ENCODE measurements around the gene LYG2. TPM values are rescaled to one million over a fixed set of nuclear protein-coding genes. Genes with fewer than 3 reads are reported as not detected.
"Not testable (repeated sequence)": the region's sequence is repeated elsewhere in the genome, so short reads cannot be mapped to it uniquely, and the experiment has no call there.

The LYG2 gene
- total RNA-seq, 4 donors from 2014 or later = not detected

- peaks cover 0 to 38% of the 10 kb centered on the region in 2 donors for H3K36me3 ChIP-seq
- no peak for TF ChIP-seq POLR2A (IDR thresholded peaks at IDR 0.05)
- no peak for TF ChIP-seq CTCF (IDR thresholded peaks at IDR 0.05 in 4 of 5, conservative IDR thresholded peaks at IDR 0.05 in 1 of 5)
- no peaks in the 10 kb centered on the region for H3K4me1 ChIP-seq
- no peak overlapping the region for H3K4me3 ChIP-seq
- H3K9me3 ChIP-seq = no peaks in the 10 kb centered on the region
- DNase-seq (no peak), ATAC-seq (no peak)
- no peaks in the 10 kb centered on the region for H3K27me3 ChIP-seq
- intact Hi-C loops (cut with DNase I; ENCODE audit: low total_unique reads) (no loop called here), in situ Hi-C loops (cut with MboI; ENCODE audit: low sequenced_read_pairs in 4 of 4) (loop anchor here (25.0 kb wide), 4 partner anchors 139 to 1364 kb away; partner anchors contain the start of genes REV1 (in 3 of the 4), EIF5B (in 2 of the 4), TXNDC9 (in 2 of the 4) and COA5 (in 1 of the 4))
- H3K27ac ChIP-seq = no peak overlapping the region
Measured at GRCh38 chr2:99198103-99198841, 57.2 kb downstream of the LYG2 start.

DNA sequence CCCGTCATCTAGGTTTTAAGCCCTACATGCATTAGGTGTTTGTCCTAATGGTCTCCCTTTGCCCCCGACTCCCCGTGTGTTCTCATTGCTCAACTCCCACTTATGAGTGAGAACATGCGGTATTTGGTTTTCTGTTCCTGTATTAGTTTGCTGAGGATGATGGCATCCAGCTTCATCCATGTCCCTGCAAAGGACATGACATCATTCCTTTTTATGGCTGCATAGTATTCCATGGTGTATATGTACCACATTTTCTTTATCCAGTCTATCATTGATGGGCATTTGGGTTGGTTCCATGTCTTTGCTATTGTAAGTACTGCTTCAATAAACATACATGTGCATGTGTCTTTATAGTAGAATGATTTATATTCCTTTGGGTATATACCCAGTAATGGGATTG lies 63.1 kb downstream of the LYG2 start:
- in situ Hi-C loops (cut with MboI; ENCODE audit: low sequenced_read_pairs in 4 of 4) = loop anchor here (25.0 kb wide), 4 partner anchors 145 to 1370 kb away; partner anchors contain the start of genes REV1 (in 3 of the 4), EIF5B (in 2 of the 4), TXNDC9 (in 2 of the 4) and COA5 (in 1 of the 4)
- peaks cover 0 to 44% of the 10 kb centered on the region in 2 donors for H3K36me3 ChIP-seq
- H3K9me3 ChIP-seq; H3K4me3 ChIP-seq; DNase-seq; H3K4me1 ChIP-seq; H3K27ac ChIP-seq; H3K27me3 ChIP-seq; intact Hi-C loops (cut with DNase I; ENCODE audit: low total_unique reads); ATAC-seq: not testable (repeated sequence)

Other genes starting within 250 kb of the LYG2 start
- gene C2orf15, start 114.0 kb downstream of the LYG2 start, total RNA-seq = not detected
- gene TSGA10, start 100.7 kb downstream of the LYG2 start, total RNA-seq = 1 to 10 TPM in 2 of 4 donors, under 1 TPM in 2; 0.40 to 5.8 (median 1.5) TPM
- 1 to 10 TPM; 4.2 to 7.5 (median 6.2) TPM for gene LIPT1, start 100.7 kb downstream of the LYG2 start, total RNA-seq
- gene MITD1, start 74.6 kb downstream of the LYG2 start, total RNA-seq = 10 to 100 TPM; 12.3 to 16.8 (median 13.2) TPM
- 10 to 100 TPM; 29.3 to 43.4 (median 35.5) TPM for gene MRPL30, start 74.5 kb downstream of the LYG2 start, total RNA-seq
- under 1 TPM in 1 of 4 donors, not detected in 3; 0.67 TPM for gene LYG1, start 45.5 kb upstream of the LYG2 start, total RNA-seq
- 10 to 100 TPM; 23.3 to 32.4 (median 29.7) TPM for gene TXNDC9, start 80.7 kb upstream of the LYG2 start, total RNA-seq
- gene EIF5B, start 81.7 kb upstream of the LYG2 start, total RNA-seq = 10 to 100 TPM; 33.0 to 71.3 (median 50.7) TPM
- gene REV1, start 234.4 kb upstream of the LYG2 start, total RNA-seq = 10 to 100 TPM; 13.5 to 35.1 (median 17.8) TPM